Endothelial cell of umbilical vein (primary cell): ENCODE data around the gene CHTOP.

Source experiments
- CTCF ChIP-seq, 2 donors: IDR thresholded peaks; 1 replicate in 1 of 2; 2 replicates in 1 of 2; pipeline ENCODE4 v1.5.1; 2011; ENCODE audit warnings: low read length in 2 of 2, mild to moderate bottlenecking in 2 of 2, moderate library complexity in 2 of 2, control low read depth in 1 of 2, inconsistent platforms in 1 of 2, low read depth in 1 of 2; ENCODE audit not compliant: insufficient read depth in 1 of 2; ENCODE audit errors: extremely low read depth in 1 of 2
- FOS ChIP-seq: IDR thresholded peaks from 2 replicates; pipeline ENCODE4 v1.6.1; 2011; ENCODE audit warnings: mild to moderate bottlenecking, low read length, moderate library complexity, borderline replicate concordance; ENCODE audit not compliant: insufficient read depth
- MYC ChIP-seq: IDR thresholded peaks from one replicate; pipeline ENCODE4 v1.6.1; 2011; ENCODE audit warnings: mild to moderate bottlenecking, low read depth, low read length
- POLR2AphosphoS5 ChIP-seq: IDR thresholded peaks from 2 replicates; pipeline ENCODE4 v1.6.1; 2012; ENCODE audit warnings: low read depth, mild to moderate bottlenecking, control low read depth, low read length, moderate library complexity; ENCODE audit not compliant: insufficient read depth
- TF ChIP-seq, protein P1 (sequence below): IDR thresholded peaks from 2 replicates; pipeline ENCODE4 v1.6.1; 2011; ENCODE audit not compliant: insufficient read depth, insufficient read length

DNA sequence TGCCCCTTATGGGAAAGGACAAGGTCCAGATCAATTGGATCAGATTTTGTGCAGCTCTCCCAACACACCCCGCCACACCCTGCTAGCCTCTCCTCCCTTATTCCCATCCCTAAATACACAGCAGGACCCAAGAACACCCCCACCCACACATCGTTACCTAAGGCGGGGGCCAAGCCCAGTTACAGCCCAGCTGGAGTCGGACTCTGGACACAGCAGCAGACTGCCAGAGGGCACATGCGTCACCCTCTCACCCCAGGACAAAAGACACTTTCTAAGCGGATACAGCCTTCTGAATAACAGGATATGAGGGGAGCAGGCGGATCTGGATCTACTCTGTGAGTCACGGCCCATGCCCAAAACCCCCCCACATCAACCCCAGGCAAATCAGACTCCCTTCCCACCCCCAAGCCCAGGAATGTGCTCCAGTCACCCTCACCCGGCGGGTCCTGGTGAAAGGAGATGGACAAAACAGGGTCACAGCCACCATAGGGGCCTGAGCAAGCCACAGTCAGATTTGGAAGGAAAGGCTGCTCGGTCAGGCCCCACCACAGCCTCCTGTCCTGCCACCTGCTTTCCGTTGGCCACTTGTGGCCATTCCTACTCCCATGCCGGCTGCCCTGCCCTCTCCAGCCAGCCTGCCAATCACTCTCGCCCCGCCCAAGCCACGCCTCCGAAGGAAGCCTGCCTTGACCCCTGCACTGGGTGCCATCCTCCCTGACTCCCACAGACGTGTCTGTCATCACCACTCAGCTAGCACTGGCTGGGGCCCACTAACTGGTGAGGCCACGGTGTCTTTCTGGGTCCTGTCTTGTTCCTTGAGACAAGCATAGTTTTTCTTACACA is 24.9 kb upstream of the CHTOP start:
- TF ChIP-seq CTCF (IDR thresholded peaks at IDR 0.05; ENCODE audit: extremely low read depth in 1 of 2, insufficient read depth in 1 of 2, low read depth in 1 of 2, low read length in 2 of 2), result no peak
- TF ChIP-seq, protein P1, sequence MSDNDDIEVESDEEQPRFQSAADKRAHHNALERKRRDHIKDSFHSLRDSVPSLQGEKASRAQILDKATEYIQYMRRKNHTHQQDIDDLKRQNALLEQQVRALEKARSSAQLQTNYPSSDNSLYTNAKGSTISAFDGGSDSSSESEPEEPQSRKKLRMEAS, result no peak
- TF ChIP-seq MYC, result peak; percentile 88
- TF ChIP-seq FOS, result peak; percentile 99
- TF ChIP-seq POLR2AphosphoS5, result peak; percentile 94
